GM12892 (cell line): Measurements from ENCODE around the gene UPK2. TPM values are rescaled to one million over a fixed set of nuclear protein-coding genes. Genes with fewer than 3 reads are reported as not detected.
A peak's percentile ranks its signal among the peaks of the same experiment; 100 is the strongest.

ENCODE experiments used
- DNase-seq: peaks from one replicate; pipeline ENCODE4 v3.0.0; 2011; ENCODE audit not compliant: insufficient read length
- FAIRE-seq: peaks from 2 replicates; lab custom pipeline; 2011; peaks lifted over from hg19 to GRCh38; lab: Jason Lieb, UNC
- POLR2A ChIP-seq: IDR thresholded peaks from 2 replicates; pipeline ENCODE4 v1.6.1; 2011; ENCODE audit warnings: low read depth, low read length, control low read depth
- POLR2AphosphoS5 ChIP-seq: IDR thresholded peaks from 2 replicates; pipeline ENCODE4 v1.6.1; 2011; ENCODE audit warnings: low read depth, low read length, control low read depth
- TAF1 ChIP-seq: IDR thresholded peaks from 2 replicates; pipeline ENCODE4 v1.6.1; 2011; ENCODE audit warnings: low read depth, mild to moderate bottlenecking, control low read depth, low read length, borderline replicate concordance
- polyA plus RNA-seq: library from polyadenylated mRNA; unstranded; fragments of >200 nt; gene quantifications from one replicate; pipeline ENCODE4 v1.2.1, GENCODE V29; 2012; ENCODE audit warnings: missing spikeins, inconsistent platforms; ENCODE audit not compliant: missing spikeins

UPK2 gene
- 1.5 TPM for polyA plus RNA-seq

DNA sequence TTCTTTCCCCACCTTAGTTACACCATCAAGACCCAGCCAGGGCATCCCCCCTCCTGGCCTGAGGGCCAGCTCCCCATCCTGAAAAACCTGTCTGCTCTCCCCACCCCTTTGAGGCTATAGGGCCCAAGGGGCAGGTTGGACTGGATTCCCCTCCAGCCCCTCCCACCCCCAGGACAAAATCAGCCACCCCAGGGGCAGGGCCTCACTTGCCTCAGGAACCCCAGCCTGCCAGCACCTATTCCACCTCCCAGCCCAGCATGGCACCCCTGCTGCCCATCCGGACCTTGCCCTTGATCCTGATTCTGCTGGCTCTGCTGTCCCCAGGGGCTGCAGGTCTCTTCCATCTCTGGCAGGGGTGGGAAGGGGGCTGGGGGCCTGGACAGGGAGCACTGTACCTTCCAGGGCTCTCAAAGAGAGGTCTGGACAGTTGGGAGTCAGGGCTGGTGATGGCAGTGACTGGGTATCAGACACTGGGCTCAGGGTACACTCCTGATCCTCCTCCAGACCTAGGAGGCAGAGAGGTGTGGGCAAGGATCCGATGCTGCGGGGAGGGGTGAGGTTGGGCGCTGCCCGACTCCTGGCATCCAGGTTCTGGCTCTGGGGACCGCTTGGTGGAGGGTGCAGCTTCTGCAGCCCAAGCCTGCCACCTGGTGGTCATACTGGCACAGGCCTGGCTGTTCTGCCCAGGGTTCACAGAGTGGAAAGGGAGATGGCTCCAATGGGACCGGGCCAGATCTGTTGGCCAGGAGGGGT is at the start of gene UPK2:
TSS of gene UPK2 (plus strand) at position 205 of the 753 bp plus-strand sequence. CDS start at position 258, 53 bp downstream.
- peak; percentile 91 for FAIRE-seq
- DNase-seq, result peak; percentile 98
- TF ChIP-seq POLR2A (no peak), POLR2AphosphoS5 (no peak), TAF1 (no peak)

GRCh38 chr11:118907051-118908042 is 48.8 kb upstream of the UPK2 start:
- no peak for TF ChIP-seq POLR2A
- no peak for TF ChIP-seq POLR2AphosphoS5
- no peak for TF ChIP-seq TAF1
- FAIRE-seq, result peak; percentile 99
- peak; percentile 91 for DNase-seq

GRCh38 chr11:118908264-118908663 is 47.8 kb upstream of the UPK2 start:
- no peak for DNase-seq
- TF ChIP-seq POLR2A (no peak), POLR2AphosphoS5 (no peak), TAF1 (no peak)
- FAIRE-seq, result no peak

GRCh38 chr11:118908901-118909618 is 47.0 kb upstream of the UPK2 start:
- TF ChIP-seq POLR2AphosphoS5 (no peak), POLR2A (no peak), TAF1 (no peak)
- DNase-seq (no peak), FAIRE-seq (no peak)

DNA sequence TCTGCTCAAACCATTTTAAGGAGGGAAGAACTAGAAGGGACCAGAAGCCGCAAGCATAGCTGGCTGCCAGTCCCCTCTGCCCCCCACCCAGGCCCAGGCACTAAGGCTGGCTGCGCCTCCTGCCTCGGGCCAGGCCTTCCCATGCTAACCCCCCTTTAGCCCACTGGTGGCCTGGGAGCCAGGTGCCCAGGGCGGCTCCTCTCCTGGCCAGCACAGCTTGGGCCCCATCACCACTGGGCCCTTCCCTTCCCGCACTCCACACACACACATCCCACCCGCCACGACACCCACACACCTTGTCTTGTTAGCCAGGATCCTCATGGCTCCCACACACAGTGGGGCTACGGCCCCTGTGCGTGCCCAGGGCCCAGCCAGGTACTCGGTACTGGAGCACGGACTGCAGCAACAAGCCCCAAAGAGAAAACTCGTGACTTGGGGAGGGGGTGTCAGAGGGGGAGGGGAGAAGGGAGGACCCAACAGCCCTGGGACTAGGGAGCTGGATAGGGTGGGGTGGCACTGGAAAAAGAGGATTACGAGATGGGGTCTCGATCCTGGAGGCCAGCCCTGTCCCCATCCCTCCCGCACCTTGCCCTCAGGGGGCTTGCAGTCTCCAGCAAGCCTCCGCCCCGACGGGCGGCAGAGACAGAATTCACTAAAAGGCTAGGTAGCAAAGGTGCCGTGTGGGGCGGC is 46.3 kb upstream of the UPK2 start:
- TF ChIP-seq POLR2A, result no peak
- TF ChIP-seq POLR2AphosphoS5, result no peak
- TF ChIP-seq TAF1, result no peak
- DNase-seq (no peak), FAIRE-seq (no peak)

GRCh38 chr11:118910309-118911112 is 45.6 kb upstream of the UPK2 start:
- TF ChIP-seq POLR2AphosphoS5 (no peak), POLR2A (no peak), TAF1 (no peak)
- DNase-seq, result no peak
- FAIRE-seq, result no peak

DNA sequence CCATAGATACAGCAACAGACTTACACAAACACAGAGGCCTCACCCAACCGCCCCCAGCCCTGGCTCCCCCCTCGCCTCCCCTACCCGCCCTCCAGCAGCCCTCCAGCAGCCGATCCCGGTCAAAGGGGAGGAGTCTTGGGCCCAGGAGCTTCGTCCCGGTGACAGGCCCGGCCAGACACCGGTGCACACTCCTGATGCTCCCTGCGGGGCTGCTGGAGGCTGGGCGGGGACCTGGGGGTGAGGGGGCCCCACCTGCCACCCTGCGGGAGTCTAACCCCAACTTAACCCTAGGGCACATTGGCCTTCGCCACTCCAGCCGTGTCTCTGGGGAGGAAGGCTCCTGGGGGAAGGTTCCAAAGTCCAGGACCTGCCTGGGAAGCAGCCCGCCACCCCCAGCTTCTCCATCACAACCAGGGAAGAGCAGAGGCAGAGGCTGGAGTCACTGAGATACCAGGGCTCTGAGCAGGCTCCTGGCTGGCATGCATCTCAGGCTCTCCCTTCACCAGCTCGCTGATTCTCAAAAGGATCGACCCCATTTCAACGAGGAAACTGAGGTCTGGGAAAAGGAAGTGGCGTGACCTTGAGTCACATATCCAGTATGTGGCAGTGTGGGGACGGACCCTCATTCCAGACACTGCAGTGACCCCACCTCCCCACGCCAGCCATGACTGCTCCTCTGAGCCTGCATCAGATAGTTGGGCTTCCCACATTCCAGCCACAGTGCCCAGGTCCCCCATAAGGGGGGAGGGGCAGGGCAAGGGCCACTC is 44.8 kb upstream of the UPK2 start:
- TF ChIP-seq POLR2A, result no peak
- TF ChIP-seq POLR2AphosphoS5, result no peak
- no peak for TF ChIP-seq TAF1
- no peak for DNase-seq
- FAIRE-seq, result no peak

DNA sequence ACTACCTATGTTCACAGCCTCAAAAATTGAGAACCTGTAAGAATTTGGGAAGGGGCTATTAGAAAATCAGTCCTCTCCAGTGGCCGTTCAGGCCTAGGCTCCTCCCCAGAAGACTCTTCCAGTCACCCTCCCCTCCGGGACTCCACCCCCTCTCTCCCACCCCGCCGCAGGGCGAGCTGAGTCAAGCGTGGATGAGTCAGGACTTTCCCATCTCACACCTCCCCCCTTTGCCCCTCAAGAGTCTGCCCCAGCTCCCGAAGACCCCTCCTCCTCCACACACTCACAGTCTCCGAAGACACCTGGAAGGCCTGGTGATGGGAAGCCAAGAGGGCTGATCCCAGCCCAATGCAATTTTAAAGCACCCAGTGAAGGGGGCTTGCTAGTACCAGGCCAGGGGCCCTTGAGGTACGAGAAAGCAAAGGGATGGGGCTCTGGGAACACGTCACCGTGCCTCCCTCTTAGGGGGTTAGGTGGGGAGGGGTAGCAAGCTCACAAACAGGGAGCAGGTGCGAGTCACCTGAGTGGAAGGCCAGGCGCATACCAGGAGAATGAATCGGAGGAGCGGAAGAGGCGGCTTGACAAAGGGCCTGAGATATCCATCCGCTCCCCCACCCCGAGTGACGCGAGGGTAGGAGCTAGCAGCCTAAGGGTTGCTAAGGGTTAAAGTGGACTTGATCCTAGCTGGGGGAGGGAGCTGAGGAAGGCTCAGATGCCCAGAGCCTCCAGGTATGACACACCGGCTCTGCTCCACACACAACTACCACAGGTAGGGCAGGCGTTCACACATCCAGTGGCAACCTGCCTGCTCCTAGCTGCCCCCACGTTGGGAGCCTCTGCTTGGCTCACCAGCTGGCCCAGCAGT is 44.0 kb upstream of the UPK2 start:
- FAIRE-seq (peak; percentile 97), DNase-seq (no peak)
- TF ChIP-seq TAF1 (no peak), POLR2AphosphoS5 (no peak), POLR2A (no peak; the same call in 1 of the 2 replicates)
